Smooth muscle cell (in vitro differentiated cells): Measurements from ENCODE around the gene BPIFB1. TPM values are rescaled to one million over a fixed set of nuclear protein-coding genes. Genes with fewer than 3 reads are reported as not detected.

Experiments used
- DNase-seq: peaks from one replicate; lab custom pipeline; 2025; ENCODE audit not compliant: unreplicated experiment; lab: John Stamatoyannopoulos, UW
- H2AFZ ChIP-seq: fragments of 200-600 bp; sonication (generic); 2 replicates; pipeline ENCODE4 v1.6.0; 2016; ENCODE audit warnings: antibody characterized with exemption, low read depth, mild to moderate bottlenecking
- H3F3A ChIP-seq: fragments of 200-600 bp; sonication (generic); 2 replicates; pipeline ENCODE4 v1.6.0; 2017; ENCODE audit warnings: antibody characterized with exemption, low read depth
- H3K27ac ChIP-seq: fragments of 200-600 bp; sonication (generic); 2 replicates; pipeline ENCODE4 v1.5.1; 2016; ENCODE audit warnings: low read depth, mild to moderate bottlenecking
- H3K27me3 ChIP-seq: fragments of 200-600 bp; sonication (generic); 2 replicates; pipeline ENCODE4 v1.6.1; 2016; ENCODE audit warnings: low read depth, mild to moderate bottlenecking
- H3K36me3 ChIP-seq: fragments of 200-600 bp; sonication (generic); 2 replicates; pipeline ENCODE4 v1.5.1; 2016; ENCODE audit warnings: low read depth
- H3K4me1 ChIP-seq: fragments of 200-600 bp; sonication (generic); 2 replicates; pipeline ENCODE4 v1.5.1; 2016; ENCODE audit warnings: low read depth
- H3K4me2 ChIP-seq: fragments of 200-600 bp; sonication (generic); 2 replicates; pipeline ENCODE4 v1.6.0; 2016; ENCODE audit warnings: mild to moderate bottlenecking
- H3K4me3 ChIP-seq: fragments of 200-600 bp; sonication (generic); 2 replicates; pipeline ENCODE4 v1.5.1; 2016; ENCODE audit warnings: mild to moderate bottlenecking
- H3K79me2 ChIP-seq: fragments of 200-600 bp; sonication (generic); 2 replicates; pipeline ENCODE4 v1.6.0; 2016; ENCODE audit warnings: low read depth, mild to moderate bottlenecking
- H3K9ac ChIP-seq: fragments of 200-600 bp; sonication (generic); 2 replicates; pipeline ENCODE4 v1.6.0; 2016; ENCODE audit warnings: low read depth
- H3K9me3 ChIP-seq: fragments of 200-600 bp; sonication (generic); replicated peaks from 2 replicates; pipeline ENCODE4 v1.5.1; 2016; ENCODE audit warnings: low read depth
- H4K20me1 ChIP-seq: fragments of 200-600 bp; sonication (generic); 2 replicates; pipeline ENCODE4 v1.6.0; 2016; ENCODE audit warnings: low read depth
- WGBS: methylation state at CpG from one replicate; pipeline ENCODE4 v1.1.7; 2016; ENCODE audit warnings: low lambda C conversion rate; 5-methylcytosine and 5-hydroxymethylcytosine counted together
- polyA plus RNA-seq: library from polyadenylated mRNA; unstranded; fragments of >200 nt; fragmentation: Nextera tagmentation; extraction: Ambion mirVana; gene quantifications from 2 replicates; pipeline ENCODE4 v1.2.1, GENCODE V29; 2016
- total RNA-seq: library from RNA; depleted of rRNA; stranded (reverse); fragments of >200 nt; gene quantifications from 2 replicates; pipeline ENCODE4 v1.2.3, GENCODE V29; 2014
- TF ChIP-seq, protein P1 (sequence below): fragments of 200-600 bp; sonication (generic); IDR thresholded peaks from 2 replicates; pipeline ENCODE4 v1.5.1; 2017; ENCODE audit warnings: borderline replicate concordance, mild to moderate bottlenecking, antibody characterized with exemption; ENCODE audit not compliant: insufficient read depth, poor library complexity, severe bottlenecking

BPIFB1 gene
- total and polyA plus RNA-seq, 2 experiments from 2014 or later, result not detected

DNA sequence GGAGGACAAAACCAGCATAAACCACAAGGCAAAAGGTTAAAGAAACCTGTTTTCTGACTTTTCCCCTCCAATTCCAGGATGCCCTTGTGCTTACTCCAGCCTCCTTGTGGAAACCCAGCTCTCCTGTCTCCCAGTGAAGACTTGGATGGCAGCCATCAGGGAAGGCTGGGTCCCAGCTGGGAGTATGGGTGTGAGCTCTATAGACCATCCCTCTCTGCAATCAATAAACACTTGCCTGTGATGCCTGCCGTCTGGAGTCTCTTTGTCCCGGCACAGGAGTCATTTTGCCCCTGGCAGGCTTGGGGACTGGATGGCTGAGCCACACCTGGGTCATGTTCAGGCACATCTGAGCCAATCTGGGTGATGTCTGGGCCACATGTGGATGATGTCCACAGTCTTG, 26.6 kb downstream of the BPIFB1 start:
- H3K27me3 ChIP-seq, result no peaks in the 10 kb centered on the region
- H3K36me3 ChIP-seq, result no peaks in the 10 kb centered on the region
- H3K4me2 ChIP-seq, result no peak overlapping the region
- no peaks in the 10 kb centered on the region for H3K9me3 ChIP-seq
- H3K4me1 ChIP-seq, result no peaks in the 10 kb centered on the region
- DNase-seq, result no peak
- H3K9ac ChIP-seq, result no peak overlapping the region
- no peaks in the 10 kb centered on the region for H3K79me2 ChIP-seq
- 60% methylated on average over 2 of the region's 2 CpGs for WGBS
- H4K20me1 ChIP-seq, result no peaks in the 10 kb centered on the region
- H3K4me3 ChIP-seq, result no peak overlapping the region
- H3F3A ChIP-seq, result no peaks in the 10 kb centered on the region
- TF ChIP-seq, protein P1, sequence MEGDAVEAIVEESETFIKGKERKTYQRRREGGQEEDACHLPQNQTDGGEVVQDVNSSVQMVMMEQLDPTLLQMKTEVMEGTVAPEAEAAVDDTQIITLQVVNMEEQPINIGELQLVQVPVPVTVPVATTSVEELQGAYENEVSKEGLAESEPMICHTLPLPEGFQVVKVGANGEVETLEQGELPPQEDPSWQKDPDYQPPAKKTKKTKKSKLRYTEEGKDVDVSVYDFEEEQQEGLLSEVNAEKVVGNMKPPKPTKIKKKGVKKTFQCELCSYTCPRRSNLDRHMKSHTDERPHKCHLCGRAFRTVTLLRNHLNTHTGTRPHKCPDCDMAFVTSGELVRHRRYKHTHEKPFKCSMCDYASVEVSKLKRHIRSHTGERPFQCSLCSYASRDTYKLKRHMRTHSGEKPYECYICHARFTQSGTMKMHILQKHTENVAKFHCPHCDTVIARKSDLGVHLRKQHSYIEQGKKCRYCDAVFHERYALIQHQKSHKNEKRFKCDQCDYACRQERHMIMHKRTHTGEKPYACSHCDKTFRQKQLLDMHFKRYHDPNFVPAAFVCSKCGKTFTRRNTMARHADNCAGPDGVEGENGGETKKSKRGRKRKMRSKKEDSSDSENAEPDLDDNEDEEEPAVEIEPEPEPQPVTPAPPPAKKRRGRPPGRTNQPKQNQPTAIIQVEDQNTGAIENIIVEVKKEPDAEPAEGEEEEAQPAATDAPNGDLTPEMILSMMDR, result no peak
- no peak overlapping the region for H2AFZ ChIP-seq
- H3K27ac ChIP-seq, result no peak overlapping the region

DNA sequence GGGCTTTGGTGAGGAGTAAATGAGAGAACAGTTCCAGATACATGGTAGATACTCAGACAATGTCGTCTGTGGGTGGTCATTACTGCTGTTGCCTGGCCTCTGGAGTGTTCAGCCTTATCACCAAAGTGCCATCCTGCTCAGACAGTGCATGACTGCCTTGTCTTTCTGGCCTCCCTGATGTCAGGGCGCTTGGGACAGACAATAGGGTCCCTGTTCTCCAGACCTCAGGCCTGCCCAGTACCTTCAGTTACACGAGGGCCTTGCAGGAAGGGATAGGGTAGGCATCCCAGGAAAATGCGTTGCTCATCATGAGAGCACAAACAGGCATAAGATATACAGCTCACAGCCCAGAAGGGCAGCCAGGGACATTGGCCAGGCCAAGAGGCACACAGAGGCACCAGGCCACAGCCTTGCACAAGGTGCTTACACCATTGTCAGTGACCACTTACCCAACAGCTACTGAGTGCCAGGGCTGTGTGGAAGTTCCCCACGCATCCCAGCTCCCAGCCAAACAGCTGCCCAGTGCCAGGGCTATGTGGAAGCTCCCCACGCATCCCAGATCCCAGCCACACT, 27.4 kb downstream of the BPIFB1 start:
- no peaks in the 10 kb centered on the region for H3F3A ChIP-seq
- H3K27ac ChIP-seq, result no peak overlapping the region
- WGBS, result 71% methylated on average over 6 of the region's 6 CpGs

DNA sequence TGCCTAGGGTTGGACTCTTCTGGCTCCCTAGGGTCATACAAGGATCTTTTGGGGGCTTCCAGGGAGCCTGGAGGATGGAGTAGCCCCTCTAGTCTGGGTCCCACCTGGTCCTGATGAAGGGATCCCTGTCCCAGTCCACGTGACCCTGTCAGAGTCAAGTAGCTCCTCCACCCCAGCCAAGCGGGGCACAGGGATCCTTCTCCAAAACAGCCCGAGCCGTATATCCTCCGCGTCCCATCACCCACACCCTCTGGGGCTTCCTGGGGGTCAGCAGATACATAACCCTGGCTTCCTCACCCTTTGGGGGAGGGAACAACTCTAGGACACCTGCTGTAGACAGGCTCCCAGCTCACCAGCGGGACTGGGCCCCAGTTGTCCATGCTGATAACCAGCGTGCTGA, 28.0 kb downstream of the BPIFB1 start:
- no peak overlapping the region for H2AFZ ChIP-seq
- TF ChIP-seq, protein P1, result no peak
- H3F3A ChIP-seq, result no peaks in the 10 kb centered on the region
- H3K27ac ChIP-seq, result no peak overlapping the region
- no peaks in the 10 kb centered on the region for H3K79me2 ChIP-seq
- H3K27me3 ChIP-seq, result no peaks in the 10 kb centered on the region
- H3K9ac ChIP-seq, result no peak overlapping the region
- H4K20me1 ChIP-seq, result no peaks in the 10 kb centered on the region
- no peaks in the 10 kb centered on the region for H3K4me1 ChIP-seq
- H3K9me3 ChIP-seq, result no peaks in the 10 kb centered on the region
- no peak overlapping the region for H3K4me3 ChIP-seq
- no peaks in the 10 kb centered on the region for H3K36me3 ChIP-seq
- 91% methylated on average over 8 of the region's 8 CpGs for WGBS
- no peak overlapping the region for H3K4me2 ChIP-seq
- DNase-seq, result no peak

More for the DNA sequence above, 27.4 kb downstream of the BPIFB1 start:
- H3K79me2 ChIP-seq, result no peaks in the 10 kb centered on the region
- no peaks in the 10 kb centered on the region for H3K27me3 ChIP-seq
- H3K4me2 ChIP-seq, result no peak overlapping the region
- no peaks in the 10 kb centered on the region for H3K36me3 ChIP-seq
- no peaks in the 10 kb centered on the region for H3K9me3 ChIP-seq
- no peak overlapping the region for H3K9ac ChIP-seq
- no peak overlapping the region for H3K4me3 ChIP-seq
- H2AFZ ChIP-seq, result no peak overlapping the region
- no peaks in the 10 kb centered on the region for H3K4me1 ChIP-seq
- TF ChIP-seq, protein P1, result no peak
- no peak for DNase-seq
- H4K20me1 ChIP-seq, result no peaks in the 10 kb centered on the region

DNA sequence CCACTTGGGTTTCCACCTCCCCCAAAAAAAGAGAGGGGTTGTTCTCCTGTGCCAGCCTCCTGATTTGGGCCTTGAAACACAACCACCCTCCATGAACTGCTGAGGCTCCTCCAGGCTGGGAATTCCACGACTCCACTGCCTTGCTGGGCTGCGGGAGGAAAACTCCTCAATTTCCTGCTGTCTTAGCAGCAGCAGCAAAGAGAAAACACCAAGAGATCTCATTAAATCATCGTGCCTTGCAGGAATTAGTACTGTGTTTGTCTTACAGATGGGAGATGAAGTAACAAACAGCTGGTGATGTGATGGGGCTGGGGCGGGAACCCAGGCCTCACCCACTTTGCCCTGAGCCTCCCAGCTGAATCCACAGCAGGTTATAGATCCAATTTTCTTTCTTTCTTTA, 29.0 kb downstream of the BPIFB1 start:
- Histone ChIP-seq H3K4me2 (no peak overlapping the region), H3K79me2 (no peaks in the 10 kb centered on the region), H3K36me3 (no peaks in the 10 kb centered on the region), H3K9me3 (no peaks in the 10 kb centered on the region), H3K27me3 (no peaks in the 10 kb centered on the region), H3K4me1 (no peaks in the 10 kb centered on the region), H3F3A (no peaks in the 10 kb centered on the region), H3K27ac (no peak overlapping the region), H2AFZ (no peak overlapping the region), H4K20me1 (no peaks in the 10 kb centered on the region), H3K9ac (no peak overlapping the region), H3K4me3 (no peak overlapping the region)
- WGBS, result 60% methylated on average over 4 of the region's 4 CpGs
- TF ChIP-seq, protein P1, result no peak
- no peak for DNase-seq
